GM21576 (cell line): Measurements from ENCODE around the gene ZNF618.

Source experiments
- ATAC-seq: cut with Tn5 transposase; IDR thresholded peaks from one replicate; pipeline ENCODE4 v1.9.1; 2021; ENCODE audit warnings: mild to moderate bottlenecking, moderate library complexity; ENCODE audit not compliant: unreplicated experiment

ZNF618 gene

GRCh38 chr9:114053246-114054005 lies 177.3 kb downstream of the ZNF618 start:
- ATAC-seq = no peak

- ATAC-seq = no peak
Observed at GRCh38 chr9:114054191-114054690, 178.1 kb downstream of the ZNF618 start.

- ATAC-seq = no peak
Observed at GRCh38 chr9:114055061-114055460, 179.0 kb downstream of the ZNF618 start.

GRCh38 chr9:114055894-114056293 lies 179.8 kb downstream of the ZNF618 start:
- no peak for ATAC-seq

- no peak for ATAC-seq
Observed at GRCh38 chr9:114056527-114056926, 180.4 kb downstream of the ZNF618 start.

GRCh38 chr9:114057161-114057885 lies 181.2 kb downstream of the ZNF618 start:
- ATAC-seq = no peak

GRCh38 chr9:114058688-114059046 lies 182.6 kb downstream of the ZNF618 start:
- no peak for ATAC-seq

GRCh38 chr9:114059047-114059803 lies 183.1 kb downstream of the ZNF618 start:
- ATAC-seq = no peak

- ATAC-seq = no peak
Observed at GRCh38 chr9:114060070-114060469, 184.0 kb downstream of the ZNF618 start.

- ATAC-seq = no peak
Observed at GRCh38 chr9:114060711-114061110, 184.6 kb downstream of the ZNF618 start.

GRCh38 chr9:114061292-114061691 lies 185.2 kb downstream of the ZNF618 start:
- ATAC-seq = no peak

- no peak for ATAC-seq
Observed at GRCh38 chr9:114061830-114062474, 185.8 kb downstream of the ZNF618 start.

GRCh38 chr9:114065304-114065703 lies 189.2 kb downstream of the ZNF618 start:
- ATAC-seq = no peak

- no peak for ATAC-seq
Observed at GRCh38 chr9:114069476-114070187, 193.5 kb downstream of the ZNF618 start.

GRCh38 chr9:114070188-114071103 lies 194.3 kb downstream of the ZNF618 start:
- ATAC-seq = no peak

GRCh38 chr9:114071197-114071795 lies 195.2 kb downstream of the ZNF618 start:
- ATAC-seq = no peak

- no peak for ATAC-seq
Observed at GRCh38 chr9:114072184-114073140, 196.4 kb downstream of the ZNF618 start.

GRCh38 chr9:114075602-114076001 lies 199.5 kb downstream of the ZNF618 start:
- ATAC-seq = no peak
